ENCODE data around the gene FAM53C. TPM values are rescaled to one million over a fixed set of nuclear protein-coding genes. Genes with fewer than 3 reads are reported as not detected.

FAM53C gene
- total RNA-seq, result 22.0 and 30.6 TPM in 2 replicates

DNA sequence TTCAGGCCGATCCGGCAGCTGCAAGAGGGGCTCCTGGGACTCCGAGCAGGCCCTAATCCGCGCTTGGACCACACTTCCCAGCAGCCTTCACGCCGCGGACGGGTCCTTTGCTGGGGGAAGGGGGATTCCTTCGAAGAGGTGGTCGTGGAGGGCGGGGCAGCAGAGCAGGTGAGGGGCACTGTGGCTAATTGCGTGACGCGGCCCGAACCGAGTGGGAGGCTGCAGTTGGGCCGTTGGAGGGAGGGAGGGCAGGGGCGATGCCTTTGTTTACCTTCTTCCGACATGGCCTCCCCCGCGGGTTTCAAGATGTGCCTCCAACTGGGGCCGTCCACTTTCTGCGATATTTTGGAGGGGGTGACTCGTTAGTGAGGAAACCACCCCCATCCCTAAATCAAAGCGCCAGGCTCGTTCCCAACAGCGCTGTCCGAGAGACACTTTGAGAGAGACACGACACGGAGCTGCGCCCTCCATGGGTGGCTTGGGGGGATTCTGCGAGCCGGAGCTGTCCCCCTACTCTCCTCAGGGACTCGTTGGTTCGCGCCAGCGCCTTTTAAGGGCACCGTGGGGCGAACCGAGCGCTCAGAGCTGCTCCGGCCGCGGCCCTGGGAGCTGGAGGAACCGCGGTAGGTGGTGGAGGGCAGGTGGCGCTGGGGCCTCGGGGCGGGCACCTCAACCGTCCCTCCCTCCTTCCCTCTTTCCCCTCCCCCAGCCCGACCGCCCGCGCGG is at the start of gene FAM53C:
Gene FAM53C (plus strand): TSS at position 582 of the 726 bp plus-strand sequence. CDS start 3,070 bp downstream, outside the sequence.

DNA sequence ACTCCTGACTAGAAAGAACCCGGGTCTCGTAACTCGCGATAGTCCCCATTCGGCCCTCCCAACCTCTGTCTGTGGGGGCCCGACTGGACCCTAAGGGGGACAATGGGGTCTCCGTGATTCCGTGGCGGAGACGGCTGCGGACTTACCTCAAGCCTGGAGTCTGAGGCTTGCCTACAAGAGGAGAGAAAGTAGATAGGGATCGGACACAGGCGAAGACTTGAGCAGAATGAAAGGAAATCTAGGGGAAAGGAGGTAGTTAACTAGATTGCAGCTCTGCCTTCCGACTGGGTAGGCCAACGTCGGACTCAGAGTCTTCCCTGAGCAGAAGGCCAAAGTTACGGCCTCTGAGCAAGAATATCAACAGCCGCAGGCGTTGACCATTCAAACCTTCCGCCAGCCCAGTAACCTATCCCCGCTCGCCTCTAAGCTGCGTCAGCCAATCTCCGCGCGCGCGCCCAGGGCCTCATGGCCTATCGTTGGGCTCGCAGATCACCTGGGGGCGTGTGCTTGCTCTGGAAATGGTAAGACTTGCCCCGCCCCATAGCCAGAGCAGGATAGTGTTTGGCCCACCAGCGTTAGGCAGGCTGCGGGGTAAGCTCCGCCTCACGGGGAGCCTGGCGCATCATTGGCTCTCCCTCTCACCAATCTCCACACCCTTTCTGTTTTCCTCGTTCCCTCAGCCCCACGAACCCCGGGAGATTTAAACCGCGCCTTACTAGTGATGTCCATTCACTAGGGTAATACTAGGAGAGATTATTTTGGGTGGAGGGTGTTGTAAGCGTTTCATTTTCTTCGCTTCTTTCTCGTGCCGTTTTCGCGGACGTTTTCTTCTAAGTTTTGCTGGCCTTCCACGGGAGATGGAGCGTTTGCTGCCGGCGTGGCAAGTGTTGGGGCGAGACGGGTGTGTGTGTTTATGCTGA is 6.4 kb upstream of the FAM53C start, which contains the start of gene CDC25C:
Gene CDC25C (minus strand): TSS at position 356 of the 920 bp plus-strand sequence. CDS start 624 bp downstream, outside the sequence.

DNA sequence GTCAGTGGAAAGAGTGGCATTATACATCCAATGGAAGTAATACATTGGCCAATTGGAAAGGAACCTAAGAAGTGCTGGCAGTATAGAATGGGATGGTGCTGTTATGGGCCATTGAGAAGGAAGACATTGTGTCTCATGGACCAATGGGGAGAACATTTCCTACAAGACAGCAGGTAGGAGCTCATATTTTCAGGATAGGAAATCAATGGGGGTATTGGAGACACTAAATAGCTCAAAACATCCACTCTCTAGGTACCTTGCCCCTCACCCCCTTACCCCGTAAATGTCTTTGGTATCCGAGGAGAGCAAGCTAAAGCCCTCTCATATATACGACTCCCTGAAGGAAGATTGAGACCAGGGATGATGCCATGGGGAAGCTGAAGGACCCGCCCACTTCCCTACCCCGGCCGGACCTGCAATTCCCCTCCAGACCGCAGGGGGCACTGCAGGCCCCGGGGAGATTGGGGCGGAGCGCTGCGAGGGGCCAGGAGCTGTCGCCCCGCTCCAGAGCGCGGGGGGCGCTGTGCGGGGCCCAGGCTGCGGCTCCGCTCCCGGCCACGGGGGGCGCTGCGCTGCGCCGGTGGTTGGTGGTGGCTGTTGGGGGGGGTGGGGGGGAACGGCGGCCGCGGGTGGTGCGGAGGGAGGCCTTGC is 14.1 kb downstream of the FAM53C start, which contains the start of gene KDM3B:
Gene KDM3B (plus strand): TSS at position 615 of the 651 bp plus-strand sequence. CDS start 111 bp downstream, outside the sequence.

Other genes starting within 250 kb of the FAM53C start
- gene NME5, start 198.8 kb upstream of the FAM53C start, total RNA-seq, result 0.86 and 2.5 TPM in 2 replicates
- 29.6 and 40.9 TPM in 2 replicates for gene BRD8, start 159.6 kb upstream of the FAM53C start, total RNA-seq
- 91.4 and 104 TPM in 2 replicates for gene KIF20A, start 159.2 kb upstream of the FAM53C start, total RNA-seq
- gene CDC23, start 124.9 kb upstream of the FAM53C start, total RNA-seq, result 14.7 and 22.5 TPM in 2 replicates
- not detected in 2 replicates for gene GFRA3, start 63.6 kb upstream of the FAM53C start, total RNA-seq
- 23.9 and 24.3 TPM in 2 replicates for gene CDC25C, start 6.5 kb upstream of the FAM53C start, total RNA-seq
- 19.0 and 25.9 TPM in 2 replicates for gene KDM3B, start 14.4 kb downstream of the FAM53C start, total RNA-seq
- 25.9 and 31.4 TPM in 2 replicates for gene REEP2, start 100.8 kb downstream of the FAM53C start, total RNA-seq
- 11.5 and 16.3 TPM in 2 replicates for gene EGR1, start 127.2 kb downstream of the FAM53C start, total RNA-seq
- 105 and 128 TPM in 2 replicates for gene ETF1, start 205.0 kb downstream of the FAM53C start, total RNA-seq
- gene HSPA9, start 237.1 kb downstream of the FAM53C start, total RNA-seq, result 257 and 373 TPM in 2 replicates

All from myometrial cell (primary cell).